Urothelium cell line (cell line): ENCODE data around the gene TMEM222.

Source experiments
- DNase-seq: peaks from one replicate; pipeline ENCODE4 v3.0.0; 2011; ENCODE audit warnings: low spot score, mixed read lengths
- FAIRE-seq: peaks from 2 replicates; lab custom pipeline; 2011; peaks lifted over from hg19 to GRCh38; lab: Jason Lieb, UNC

The TMEM222 gene

DNA sequence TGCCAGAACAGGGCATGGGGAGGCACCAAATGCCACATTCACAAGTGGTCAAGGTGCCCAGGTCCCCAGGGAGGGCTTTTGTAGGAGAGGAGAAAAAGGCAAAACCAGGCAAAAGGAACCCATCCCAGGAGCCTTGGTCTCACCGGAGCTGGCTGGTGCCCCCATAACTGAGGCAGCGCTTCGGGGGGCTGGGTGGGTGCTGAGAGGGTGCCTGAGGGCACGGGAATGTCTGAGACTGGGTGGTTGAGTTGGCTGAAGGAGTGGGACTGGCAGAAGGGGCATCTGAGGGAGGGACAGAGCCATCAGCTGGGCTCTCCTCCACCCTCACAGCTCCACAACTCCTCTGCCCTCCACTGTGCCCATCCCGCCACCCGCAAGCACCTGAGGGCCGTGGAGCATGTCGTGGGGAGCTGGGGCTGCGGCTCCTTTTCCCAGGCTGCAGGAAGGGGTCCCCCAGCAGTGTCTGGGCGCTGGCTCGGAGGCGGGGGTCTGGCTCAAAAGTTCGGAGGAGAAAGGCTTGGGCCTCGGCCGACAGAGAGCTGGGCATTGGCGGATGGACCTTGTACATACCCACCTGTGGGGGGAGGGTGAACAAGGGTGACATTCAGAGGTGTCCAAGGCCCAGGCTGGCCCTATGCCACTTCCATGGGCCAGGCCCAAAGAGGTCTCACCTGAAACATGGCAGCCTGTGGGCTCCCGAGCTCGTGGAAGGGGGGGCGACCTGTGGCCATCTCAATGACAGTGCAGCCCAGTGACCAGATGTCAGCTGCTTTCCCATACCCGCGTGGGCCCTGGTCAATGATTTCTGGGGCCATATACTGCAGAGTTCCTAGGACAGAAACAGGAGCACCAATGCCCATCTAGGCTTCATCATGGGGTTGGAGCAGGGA, 36.3 kb downstream of the TMEM222 start:
- no peak for DNase-seq
- no peak for FAIRE-seq

DNA sequence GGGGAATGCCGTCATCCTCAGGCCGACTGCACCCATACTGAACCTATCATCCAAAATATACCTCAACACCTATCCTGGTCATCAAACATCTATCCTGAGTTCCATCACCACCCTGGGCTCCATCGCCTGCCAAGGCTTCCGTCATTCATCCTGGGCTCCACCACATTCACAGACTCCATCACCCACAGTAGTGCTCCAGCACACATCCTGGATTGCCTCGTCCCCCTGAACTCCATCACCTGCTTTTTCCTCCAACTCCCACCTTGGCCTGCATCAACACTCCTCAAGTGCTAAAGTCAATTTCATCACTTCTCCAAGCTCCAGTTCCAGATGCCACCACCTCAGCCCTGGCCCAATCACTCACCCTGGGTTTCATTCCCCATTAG, 37.0 kb downstream of the TMEM222 start:
- FAIRE-seq = no peak
- DNase-seq = no peak

GRCh38 chr1:27359822-27360158, 37.8 kb downstream of the TMEM222 start:
- FAIRE-seq (no peak), DNase-seq (no peak)

DNA sequence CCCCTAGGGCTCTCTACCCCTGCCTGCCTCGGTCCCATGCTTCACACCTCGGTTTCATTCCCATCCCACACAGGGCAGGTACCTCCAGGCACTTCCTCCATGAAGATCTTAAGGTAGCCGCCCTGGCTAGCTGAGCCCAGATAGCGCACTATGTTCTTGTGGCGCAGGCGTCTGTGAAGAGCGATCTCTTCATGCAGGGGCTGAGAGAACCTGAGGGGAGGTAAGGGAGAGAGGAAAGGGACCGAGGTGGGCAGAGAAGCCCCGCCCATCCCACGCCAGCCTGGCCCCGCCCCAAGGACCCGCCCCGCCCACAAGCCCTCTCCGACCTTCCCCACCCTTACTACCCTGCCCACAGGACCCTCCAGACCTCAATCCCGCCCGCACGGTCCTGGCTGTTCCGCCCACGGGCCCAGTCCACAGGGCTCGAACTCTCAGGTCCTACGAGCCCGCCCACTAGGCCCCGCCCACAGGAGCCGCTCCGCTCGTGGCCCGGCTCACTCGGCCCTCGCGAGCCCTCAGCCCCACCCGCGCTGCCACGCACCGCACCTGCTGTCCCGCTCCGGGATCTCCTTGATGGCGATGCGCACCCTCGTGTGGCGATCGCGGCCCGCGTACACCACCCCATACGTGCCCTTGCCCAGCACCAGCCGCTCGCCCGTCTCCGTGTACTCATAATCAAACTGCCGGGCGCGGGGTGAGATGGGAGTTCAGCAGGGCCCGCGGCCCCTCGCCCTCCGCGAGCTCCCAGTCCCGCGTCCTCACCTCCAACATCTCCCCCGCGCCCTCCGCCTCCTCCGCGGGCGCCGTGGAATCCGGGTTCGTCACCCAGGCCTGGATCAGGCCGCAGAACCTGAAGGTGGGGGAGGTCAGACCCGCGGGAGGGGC, 38.4 kb downstream of the TMEM222 start:
- FAIRE-seq (no peak), DNase-seq (no peak)

DNA sequence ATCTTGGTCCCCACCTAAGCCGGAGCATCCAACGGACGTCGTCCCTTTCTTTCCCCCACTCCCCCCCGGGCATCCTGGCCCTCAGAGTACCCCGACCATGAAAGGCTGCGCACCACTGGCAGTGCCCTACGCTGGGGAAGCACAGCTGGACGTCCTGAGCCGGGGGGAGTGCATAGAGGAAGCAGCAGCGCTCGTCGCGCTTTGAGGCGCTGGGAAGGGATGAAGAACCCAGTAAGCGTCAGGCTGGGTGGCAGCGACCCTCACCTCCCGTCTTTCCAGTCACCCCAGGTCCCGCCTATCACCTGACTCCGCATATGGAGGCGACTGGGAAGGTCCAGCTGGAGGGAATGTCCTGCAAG, 39.1 kb downstream of the TMEM222 start:
- DNase-seq = no peak
- FAIRE-seq = no peak

GRCh38 chr1:27361553-27361952, 39.6 kb downstream of the TMEM222 start:
- DNase-seq (no peak), FAIRE-seq (no peak)

DNA sequence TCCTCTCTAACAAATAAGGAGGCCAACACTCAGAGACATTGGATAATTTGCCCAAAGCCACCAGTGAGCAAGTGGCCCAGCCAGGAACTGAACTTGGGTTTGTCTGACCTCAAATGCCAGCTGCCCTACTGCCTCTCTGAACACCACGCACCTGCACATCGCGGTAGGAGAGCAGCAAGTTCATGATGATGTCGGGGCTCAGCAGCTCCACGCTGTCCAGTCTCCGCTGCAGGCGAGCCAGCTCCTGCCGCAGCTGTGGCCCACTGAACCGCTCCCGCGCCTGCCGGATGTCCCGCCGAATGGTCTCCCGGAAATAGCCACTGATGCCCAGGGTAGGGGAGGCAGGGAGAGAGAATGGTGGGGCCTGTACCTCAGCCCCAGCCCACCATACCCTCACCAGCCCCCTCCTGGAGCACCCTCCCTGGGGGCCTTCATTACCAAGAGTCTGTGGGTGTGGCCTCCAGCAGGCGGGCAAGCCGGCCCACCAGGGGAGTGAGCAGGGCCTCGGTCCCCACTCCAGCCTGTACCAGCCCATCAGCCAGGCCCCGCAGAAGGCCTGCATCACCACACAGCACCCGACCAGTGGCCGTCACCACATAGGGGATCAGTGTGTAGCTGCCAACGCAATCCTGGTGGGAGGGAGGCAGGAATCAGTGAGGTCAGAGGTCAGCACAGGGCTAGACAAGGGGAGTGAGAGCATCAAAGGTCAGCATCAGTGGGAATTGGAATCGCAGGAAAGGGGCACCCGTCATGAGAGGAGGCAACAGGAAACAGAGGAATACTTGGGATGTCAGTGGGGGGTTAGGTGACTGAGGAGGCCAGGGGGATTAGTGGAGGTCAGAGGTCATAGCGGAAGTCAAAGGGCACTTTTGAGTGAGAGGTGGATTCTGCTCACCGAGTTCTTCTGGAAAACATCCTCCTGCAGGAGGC, 42.1 kb downstream of the TMEM222 start:
- DNase-seq = no peak
- FAIRE-seq = no peak

DNA sequence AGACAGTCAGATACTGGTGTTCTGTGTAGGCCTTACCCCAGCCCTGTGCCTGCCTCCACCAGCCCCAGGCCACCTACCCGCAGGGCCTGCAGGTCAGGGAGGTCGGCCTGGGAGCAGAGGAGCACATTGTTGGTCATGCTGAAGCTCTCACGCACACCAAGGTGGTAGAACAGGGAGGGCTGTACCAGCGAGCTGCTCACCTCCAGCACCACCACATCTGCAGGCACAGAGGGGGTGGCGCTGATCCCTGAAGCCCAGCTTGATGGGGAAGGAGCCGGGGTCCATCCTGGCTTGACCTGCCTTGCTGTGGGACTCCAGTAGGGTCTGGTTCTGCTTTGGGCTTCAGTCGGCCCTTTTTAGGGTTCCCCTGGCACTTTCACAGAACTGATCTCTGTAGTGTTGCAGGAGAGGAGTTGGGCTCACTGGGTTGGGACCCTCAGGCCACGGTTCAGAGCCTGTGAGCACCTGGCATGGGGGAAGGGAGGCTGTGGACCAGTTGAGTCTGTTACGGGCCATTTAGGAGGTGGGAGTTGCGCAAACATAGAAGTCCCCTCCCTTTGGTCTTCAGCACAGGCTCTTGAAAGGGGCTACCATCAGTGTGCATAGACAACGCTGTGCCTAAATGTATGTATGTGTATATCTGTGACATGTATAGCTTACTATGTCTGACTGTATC, 42.9 kb downstream of the TMEM222 start:
- DNase-seq (no peak), FAIRE-seq (no peak)

DNA sequence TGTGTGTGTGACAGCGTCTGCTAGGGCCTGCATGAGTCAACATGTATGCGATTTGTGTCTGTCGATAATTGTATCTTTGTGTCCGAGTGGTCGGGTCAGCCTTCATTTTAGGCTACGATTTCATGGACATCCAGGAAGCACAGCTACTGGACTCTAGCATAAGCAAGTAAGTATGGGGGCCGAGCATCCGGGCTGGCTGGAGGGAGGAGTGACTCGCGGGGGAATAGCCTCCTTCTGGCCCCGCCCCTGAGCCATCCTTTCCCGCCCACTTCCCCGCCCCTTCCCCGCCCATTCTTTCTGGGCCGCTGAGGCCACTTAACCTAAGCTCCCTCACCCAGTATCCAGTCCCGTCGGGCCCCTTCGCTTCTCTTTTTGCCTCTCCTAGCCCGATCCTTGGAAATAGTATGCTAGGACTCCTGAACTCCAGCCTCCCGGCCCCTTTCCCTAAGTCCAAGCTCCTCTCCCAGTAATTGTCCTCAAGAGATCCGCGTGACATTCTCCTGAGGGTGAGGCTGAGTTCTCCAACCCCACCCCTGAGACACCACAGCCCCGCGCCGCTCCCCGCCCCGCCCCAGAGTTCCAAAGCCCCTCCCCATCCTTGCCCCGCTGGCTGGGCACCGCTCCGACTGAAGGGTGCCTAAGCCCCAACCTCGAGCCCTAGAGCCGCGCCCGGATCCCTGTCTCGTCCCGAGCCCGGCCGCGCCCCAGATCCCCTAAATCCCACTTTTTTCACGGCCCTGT, 43.6 kb downstream of the TMEM222 start:
- DNase-seq (peak; percentile 92), FAIRE-seq (peak; percentile 48)

GRCh38 chr1:27366113-27366410, 44.1 kb downstream of the TMEM222 start:
- DNase-seq = peak; percentile 84
- no peak for FAIRE-seq

GRCh38 chr1:27366411-27367159, 44.6 kb downstream of the TMEM222 start, which contains the start of gene MAP3K6:
TSS of gene MAP3K6 (minus strand) at chr1:27366961. CDS start at chr1:27366597, 364 bp downstream.
- DNase-seq = peak; percentile 89
- FAIRE-seq = no peak

GRCh38 chr1:27367160-27367650, 45.2 kb downstream of the TMEM222 start:
- FAIRE-seq (no peak), DNase-seq (no peak)

GRCh38 chr1:27368869-27369582, 47.1 kb downstream of the TMEM222 start:
- no peak for FAIRE-seq
- DNase-seq = no peak

DNA sequence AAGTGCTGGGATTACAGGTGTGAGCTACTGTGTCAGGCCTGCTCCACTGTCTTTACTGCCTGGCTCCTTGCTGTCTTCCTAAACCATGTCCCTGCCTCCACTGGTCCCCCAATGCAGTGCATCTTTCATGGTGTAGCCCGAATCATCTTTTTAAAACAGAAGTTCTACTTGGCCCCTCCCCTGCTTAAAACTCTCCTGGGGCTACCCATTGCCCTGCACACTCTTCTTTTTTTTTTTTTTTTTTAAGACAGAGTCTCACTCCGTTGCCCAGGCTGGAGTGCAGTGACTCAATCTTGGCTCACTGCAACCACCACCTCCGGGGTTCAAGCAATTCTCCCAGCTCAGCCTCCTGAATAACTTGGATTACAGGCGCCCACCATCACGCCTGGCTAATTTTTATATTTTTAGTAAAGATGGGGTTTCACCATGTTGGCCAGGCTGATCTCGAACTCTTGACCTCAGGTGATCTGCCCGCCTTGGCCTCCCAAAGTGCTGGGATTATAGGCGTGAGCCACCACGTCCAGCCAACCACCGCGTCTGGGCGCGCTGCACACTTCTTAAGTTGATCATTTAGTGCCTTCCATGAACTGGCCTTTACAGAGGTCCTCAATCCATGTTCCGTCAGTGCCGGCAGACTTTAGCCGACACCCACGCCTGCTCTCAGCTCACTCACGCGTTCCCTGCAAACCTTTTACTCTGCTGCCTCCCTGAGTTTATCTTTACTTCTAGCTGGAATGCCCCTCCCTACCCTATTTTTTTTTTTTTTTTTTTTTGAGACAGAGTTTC, 50.3 kb downstream of the TMEM222 start:
- FAIRE-seq = no peak
- DNase-seq = no peak

DNA sequence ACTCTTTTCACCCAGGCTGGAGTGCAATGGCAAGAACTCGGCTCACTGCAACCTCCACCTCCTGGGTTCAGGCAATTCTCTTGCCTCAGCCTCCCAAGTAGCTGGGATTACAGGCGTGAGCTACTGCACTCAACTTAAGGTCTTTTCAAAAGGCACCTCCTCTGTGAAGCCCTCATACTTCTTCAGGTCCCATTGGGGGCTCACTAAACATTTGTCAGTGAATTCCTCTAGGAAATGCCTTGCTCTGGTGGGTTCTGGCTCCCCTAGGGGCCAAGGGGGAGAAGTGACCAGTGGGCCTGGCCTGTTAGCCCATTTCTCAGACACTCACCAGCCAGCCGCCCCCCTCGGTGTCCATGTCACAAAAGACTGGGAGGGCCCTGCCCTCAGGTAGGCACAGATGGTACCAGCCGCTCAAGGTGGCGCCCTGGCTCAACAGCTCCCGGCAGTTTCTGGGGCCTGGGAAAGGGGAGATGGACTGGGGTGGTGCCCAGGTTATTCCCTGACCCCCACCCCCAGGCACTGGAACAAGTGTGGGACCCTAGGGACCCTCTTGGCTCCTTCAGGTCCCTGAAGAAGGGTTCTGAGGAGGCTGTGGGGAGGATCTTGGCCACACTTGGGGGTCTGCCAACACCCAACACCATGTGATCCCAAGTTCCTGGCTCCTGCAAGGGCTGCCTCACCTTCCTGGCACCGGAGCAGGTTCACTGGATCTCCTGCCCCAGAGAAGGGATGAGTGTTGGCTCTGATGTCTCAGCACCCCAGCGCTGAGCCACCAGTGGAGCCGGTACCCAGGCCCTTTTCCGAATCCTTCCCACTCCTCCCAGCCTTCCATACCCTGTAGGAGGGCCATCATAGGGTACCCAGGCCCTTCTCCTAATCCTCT, 51.1 kb downstream of the TMEM222 start:
- no peak for FAIRE-seq
- peak; percentile 41 for DNase-seq

GRCh38 chr1:27374362-27375086, 52.6 kb downstream of the TMEM222 start, which contains the start of gene FCN3:
TSS of gene FCN3 (minus strand) at chr1:27374824. CDS start at chr1:27374818, 6 bp downstream.
- FAIRE-seq (no peak), DNase-seq (no peak)
